HT-29 (cell line): ENCODE results near the gene NMRK2. TPM values are rescaled to one million over a fixed set of nuclear protein-coding genes. Genes with fewer than 3 reads are reported as not detected.
"Not testable (repeated sequence)": the region's sequence is repeated elsewhere in the genome, so short reads cannot be mapped to it uniquely, and the experiment has no call there.

Experiments used
- DNase-seq: peaks from one replicate; pipeline ENCODE4 v3.0.0-alpha.2; 2015; ENCODE audit warnings: low spot score
- total RNA-seq: library from RNA; depleted of rRNA; stranded (reverse); fragments of >200 nt; shearing (Covaris generic); gene quantifications from 2 replicates; pipeline ENCODE4 v1.2.3, GENCODE V29; 2014; rRNA removed

NMRK2 gene
- not detected in 2 replicates for total RNA-seq

DNA sequence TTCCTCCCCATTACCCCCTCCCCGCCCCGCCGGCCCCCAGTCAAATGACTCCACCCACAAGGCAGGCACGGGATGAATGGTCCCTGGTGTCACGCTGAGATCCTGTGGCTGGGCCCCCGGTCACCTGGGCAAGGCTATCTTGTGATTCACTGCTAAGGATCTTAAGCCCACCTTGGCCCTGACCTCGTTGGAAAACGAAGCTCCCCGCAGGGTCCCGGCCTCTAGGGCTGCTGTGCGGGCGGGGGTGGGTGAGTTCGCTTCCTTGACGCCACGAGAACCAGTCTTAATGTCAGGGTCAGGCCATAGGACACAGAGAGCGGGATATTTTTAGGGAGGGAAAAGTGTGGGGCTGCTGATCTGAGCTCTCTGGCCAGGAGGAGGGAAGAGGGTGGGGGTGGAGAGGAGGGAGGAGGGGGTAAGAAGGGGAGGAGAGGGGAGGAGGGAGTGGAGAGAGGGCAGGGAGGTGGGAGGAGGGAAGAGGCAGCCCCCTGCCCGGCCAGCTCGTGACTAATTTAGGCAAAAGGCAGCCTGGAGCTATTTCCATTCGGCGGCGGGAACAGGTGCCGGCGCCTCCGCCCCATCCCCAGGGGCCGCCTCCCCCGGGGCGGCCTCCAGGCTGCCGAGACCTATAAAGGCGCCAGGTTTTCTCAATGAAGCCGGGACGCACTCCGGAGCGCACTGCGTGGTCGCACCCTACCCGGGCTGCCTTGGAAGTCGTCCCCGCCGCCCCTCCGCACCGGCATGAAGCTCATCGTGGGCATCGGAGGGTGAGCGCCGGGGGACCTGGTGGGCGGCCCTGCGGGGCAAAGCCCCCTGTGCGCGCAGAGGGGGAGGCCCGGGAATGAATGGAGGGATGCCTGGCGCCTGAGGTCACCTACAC, at the start of gene NMRK2:
NMRK2 (plus strand) TSS at position 139 of the 880 bp plus-strand sequence; CDS start at position 742, 603 bp downstream.
- DNase-seq = no peak

- no peak for DNase-seq
Measured at GRCh38 chr19:3890591-3890990, 42.3 kb upstream of the NMRK2 start.

- DNase-seq = no peak
Measured at GRCh38 chr19:3893509-3894179, 39.2 kb upstream of the NMRK2 start.

- not testable (repeated sequence) for DNase-seq
Measured at GRCh38 chr19:3894959-3895358, 37.9 kb upstream of the NMRK2 start.

- DNase-seq = no peak
Measured at GRCh38 chr19:3895788-3896187, 37.1 kb upstream of the NMRK2 start.

DNA sequence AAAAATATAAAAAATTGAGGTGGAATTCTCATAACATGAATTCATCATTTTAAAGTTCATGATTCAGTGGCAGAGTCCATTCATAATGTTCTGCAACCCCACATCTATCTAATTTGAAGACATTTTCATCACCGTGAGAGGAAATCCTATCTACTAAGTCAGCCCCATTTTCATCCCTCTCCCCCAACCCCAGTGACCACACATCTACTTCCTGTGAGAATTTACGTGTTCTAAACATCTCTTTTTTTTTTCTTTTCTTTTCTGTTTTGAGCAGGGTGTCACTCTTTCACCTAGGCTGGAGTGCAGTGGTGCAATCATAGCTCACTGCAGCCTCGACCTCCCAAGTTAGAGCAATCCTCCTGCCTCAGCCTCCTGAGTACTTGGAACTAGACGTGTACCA, 34.9 kb upstream of the NMRK2 start:
- no peak for DNase-seq

GRCh38 chr19:3898426-3898825, 34.4 kb upstream of the NMRK2 start:
- no peak for DNase-seq

GRCh38 chr19:3899531-3900294, 33.2 kb upstream of the NMRK2 start:
- DNase-seq = no peak

GRCh38 chr19:3902317-3902973, 30.4 kb upstream of the NMRK2 start:
- DNase-seq = no peak

- no peak for DNase-seq
Measured at GRCh38 chr19:3904233-3904632, 28.6 kb upstream of the NMRK2 start.

DNA sequence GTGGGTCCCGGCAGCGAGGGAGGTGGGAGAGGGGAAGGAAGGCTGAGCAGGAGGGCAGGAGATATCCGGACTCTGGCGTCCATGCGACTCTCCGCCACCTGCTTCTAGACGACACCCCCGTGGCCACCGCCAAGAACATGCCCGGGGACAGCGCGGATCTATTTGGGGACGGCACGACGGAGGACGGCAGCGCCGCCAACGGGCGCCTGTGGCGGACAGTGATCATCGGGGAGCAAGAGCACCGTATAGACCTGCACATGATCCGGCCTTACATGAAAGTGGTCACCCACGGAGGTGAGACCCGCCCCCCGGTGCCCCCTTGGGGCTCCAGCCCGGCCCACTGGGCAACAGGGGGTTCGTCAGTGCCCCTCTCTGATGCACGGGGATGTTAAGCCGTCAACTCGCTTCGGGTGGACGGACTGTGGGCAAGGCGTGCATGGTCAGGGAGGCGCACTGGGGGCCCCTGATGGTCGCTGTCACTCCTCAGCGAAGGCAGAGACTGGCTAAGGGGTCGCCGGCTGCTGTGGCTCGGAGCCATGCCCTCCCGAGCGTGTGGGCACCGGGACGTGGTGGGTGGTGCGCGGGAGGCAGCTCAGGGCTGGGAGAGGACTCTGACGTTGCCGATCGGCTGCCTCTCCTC, 25.1 kb upstream of the NMRK2 start:
- DNase-seq = no peak

DNA sequence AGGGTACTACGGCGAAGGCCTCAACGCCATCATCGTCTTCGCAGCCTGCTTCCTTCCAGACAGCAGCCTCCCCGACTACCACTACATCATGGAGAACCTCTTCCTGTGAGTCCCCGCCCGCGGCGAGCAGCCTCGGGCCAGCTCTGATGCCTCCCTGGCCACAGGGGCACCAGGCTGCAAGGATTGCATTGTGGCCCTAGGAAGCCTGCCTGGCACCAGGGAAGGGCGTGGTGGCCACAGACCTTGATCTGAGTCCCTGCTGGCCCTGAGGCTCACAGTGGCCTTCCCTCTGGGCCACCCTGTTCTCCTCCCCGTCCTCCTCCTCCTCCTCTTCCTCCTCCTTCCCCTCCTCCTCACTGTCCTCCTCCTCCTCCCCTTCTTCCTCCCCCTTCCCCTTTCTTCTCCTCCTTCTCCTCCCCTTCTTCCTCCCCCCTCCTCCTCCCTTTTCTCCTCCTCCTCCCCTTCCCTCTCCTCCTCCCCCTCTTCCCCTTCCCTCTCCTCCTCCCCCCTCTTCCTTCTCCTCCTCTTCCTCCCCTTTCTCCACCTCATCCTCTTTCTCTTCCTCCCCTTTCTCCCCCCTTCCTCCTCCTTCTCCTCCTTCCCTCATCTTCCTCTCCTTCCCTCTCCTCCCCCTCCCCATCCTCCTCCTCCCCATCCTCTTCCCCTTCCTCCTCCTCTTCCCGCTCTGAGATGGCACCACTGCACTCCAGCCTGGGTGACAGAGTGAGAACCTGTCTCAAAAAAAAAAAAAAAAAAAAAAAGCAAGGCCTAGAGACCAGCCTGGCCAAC, 24.4 kb upstream of the NMRK2 start:
- DNase-seq = no peak

GRCh38 chr19:3910105-3910504, 22.8 kb upstream of the NMRK2 start:
- no peak for DNase-seq

DNA sequence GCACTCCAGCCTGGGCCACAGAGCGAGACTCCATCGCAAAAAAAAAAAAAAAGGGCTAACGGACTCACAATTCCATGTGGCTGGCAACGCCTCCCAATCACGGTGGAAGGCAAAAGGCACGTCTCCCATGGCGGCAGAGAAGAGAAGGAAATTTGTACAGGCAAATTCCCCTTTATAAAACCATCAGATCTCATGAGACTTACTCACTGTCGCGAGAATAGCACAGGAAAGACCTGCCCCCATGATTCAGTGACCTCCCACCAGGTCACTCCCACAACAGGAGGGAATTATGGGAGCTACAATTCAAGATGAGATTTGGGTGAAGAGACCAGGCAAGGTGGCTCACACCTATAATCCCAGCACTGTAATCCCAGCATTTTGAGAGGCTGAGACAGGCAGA, 18.7 kb upstream of the NMRK2 start:
- DNase-seq = no peak

DNA sequence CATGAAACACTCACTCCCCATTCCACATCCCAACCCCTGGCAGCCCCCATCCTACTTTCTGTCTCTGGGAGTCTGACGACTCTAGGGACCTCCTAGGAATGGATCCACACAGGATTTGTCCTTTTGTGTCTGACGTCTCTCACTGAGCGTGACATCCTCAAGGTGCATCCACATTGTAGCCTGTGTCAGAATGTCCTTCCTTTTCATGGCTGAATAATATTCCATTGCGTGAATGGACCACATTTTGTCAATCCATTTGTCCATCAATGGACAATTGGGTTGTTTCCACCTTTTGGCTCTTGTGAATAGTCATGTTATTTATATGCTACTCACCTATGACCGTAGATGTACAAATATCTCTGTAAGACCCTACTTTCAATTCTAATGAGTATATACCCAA, 16.8 kb upstream of the NMRK2 start:
- DNase-seq = no peak

GRCh38 chr19:3919793-3920192, 13.1 kb upstream of the NMRK2 start:
- no peak for DNase-seq

DNA sequence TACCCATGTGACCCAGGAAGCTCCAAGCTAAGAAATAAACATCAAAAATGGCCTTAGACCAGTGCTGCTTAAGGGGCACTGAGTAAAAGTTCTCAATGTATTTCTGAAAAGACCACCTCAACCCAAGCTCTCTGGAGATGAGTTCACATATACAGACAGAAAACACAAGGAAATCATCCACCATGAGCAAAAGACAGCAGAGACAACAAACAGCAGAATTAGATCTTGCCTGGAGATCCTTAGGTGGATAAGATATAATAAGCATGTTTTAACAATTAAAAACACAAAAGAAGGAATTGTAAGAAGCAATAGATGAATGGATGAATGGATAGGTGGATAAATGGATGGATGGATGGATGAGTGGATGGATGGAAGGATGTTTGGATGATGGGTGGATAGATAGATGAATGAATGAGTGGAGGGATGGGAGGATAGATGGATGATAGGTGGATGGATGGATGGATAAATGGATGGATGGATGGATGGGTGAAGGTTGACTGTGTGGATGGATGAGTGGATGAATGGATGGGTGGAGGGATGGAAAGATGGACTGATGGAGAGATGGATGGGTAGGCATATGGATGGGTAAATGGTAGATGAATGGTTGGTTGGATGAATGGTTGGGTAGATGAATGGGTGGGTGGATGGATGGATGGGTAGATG, 9.6 kb upstream of the NMRK2 start:
- no peak for DNase-seq

DNA sequence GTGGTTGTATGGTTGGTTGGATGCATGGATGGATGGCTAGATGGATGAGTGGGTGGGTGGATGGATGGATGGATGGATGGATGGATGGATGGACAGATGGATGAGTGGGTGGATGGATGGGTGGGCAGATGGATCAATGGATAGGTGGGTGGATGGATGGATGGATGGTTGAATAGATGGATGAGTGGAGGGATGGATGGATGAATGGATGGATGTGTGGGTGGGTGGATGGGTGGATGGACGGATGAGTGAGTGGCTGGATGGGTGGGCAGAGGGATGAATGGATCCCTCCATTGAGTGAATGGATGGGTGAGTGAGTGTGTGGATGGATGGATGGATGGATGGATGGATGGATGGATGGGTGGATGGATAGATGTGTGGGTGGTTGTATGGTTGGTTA, 9.0 kb upstream of the NMRK2 start:
- no peak for DNase-seq

- peak; percentile 11 for DNase-seq
Measured at GRCh38 chr19:3931041-3931440, 1.8 kb upstream of the NMRK2 start.
